ENCODE data around the gene USP7.
"Not testable (repeated sequence)": the region's sequence is repeated elsewhere in the genome, so short reads cannot be mapped to it uniquely, and the experiment has no call there.

Gene USP7

DNA sequence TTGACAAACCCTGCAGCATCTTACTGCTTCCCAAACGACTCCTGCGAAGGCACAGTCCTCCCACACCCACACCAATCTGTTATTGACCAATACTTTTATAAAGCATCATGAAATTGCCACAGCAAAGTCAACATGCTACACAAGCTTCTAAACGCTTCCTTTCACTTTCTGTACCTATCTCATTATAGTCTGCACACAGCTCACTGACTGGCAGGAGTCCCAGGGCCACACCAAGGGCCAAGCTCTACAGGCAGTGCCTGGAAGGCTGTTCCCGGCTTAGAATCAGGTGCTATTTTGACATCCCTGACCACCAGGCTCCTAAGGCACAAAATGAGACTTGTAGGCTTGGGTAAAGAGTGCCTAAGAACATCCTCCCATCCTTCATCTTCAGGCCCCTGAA is 39.5 kb downstream of the USP7 start:
- no peak overlapping the region for H3K4me3 ChIP-seq (ENCODE audit: low read depth, low read length)
- TF ChIP-seq, protein P1, sequence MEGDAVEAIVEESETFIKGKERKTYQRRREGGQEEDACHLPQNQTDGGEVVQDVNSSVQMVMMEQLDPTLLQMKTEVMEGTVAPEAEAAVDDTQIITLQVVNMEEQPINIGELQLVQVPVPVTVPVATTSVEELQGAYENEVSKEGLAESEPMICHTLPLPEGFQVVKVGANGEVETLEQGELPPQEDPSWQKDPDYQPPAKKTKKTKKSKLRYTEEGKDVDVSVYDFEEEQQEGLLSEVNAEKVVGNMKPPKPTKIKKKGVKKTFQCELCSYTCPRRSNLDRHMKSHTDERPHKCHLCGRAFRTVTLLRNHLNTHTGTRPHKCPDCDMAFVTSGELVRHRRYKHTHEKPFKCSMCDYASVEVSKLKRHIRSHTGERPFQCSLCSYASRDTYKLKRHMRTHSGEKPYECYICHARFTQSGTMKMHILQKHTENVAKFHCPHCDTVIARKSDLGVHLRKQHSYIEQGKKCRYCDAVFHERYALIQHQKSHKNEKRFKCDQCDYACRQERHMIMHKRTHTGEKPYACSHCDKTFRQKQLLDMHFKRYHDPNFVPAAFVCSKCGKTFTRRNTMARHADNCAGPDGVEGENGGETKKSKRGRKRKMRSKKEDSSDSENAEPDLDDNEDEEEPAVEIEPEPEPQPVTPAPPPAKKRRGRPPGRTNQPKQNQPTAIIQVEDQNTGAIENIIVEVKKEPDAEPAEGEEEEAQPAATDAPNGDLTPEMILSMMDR (conservative IDR thresholded peaks at IDR 0.05; ENCODE audit: low read depth, low read length) = no peak
- DNase-seq (ENCODE audit: low read depth) = peak; percentile 34

DNA sequence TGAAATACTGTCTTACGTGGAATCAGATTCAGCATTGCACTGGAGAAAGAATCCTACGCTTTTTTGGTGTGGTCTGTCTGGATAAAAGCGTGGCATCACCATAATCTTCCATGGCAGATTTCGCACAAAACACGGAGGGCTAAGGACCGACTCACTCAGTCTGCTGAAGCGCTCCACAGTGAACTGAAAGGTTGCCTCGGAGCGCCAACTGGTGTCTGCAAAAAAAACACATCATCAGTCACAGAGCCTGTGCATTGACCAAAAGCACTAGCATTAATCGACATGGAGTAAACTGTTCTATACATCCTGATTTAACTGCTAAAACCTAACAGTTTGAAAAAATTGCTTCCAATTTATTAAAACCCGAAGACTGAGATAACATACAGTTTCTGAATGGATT is 40.5 kb downstream of the USP7 start:
- no peak for DNase-seq (ENCODE audit: low read depth)
- no peak overlapping the region for H3K4me3 ChIP-seq (ENCODE audit: low read depth, low read length)
- TF ChIP-seq, protein P1 (conservative IDR thresholded peaks at IDR 0.05; ENCODE audit: low read depth, low read length) = no peak

DNA sequence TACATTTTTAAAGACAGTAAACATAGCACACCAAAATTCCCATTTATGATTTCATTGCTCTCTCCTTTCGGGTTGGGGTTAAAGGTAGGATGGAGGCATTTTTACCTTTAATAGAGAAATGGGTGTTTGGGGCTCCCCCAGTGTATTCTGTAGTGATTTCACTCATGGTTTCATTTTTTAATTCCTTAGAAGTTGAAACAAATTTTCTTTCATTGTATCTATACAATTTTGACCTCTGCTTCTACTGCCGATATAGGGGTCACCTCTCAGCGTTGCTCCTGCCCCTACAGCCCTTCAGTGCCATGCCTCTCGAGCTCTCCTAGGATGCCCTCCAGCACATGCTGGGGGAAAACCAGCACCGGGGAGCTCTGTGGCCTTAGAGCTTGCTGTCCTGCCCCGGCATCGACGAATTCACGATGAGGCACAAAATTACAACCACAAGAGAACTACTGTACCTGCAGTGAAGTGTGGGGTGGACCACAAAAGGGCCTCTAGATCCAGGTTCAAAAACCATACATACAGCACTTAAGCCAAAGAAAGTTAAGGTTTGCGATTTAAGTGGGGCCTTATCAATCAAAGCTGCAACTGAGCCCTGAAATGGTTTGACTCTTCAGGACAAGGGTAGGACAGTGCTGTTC is 42.2 kb downstream of the USP7 start:
- DNase-seq (ENCODE audit: low read depth) = no peak
- no peak overlapping the region for H3K4me3 ChIP-seq (ENCODE audit: low read depth, low read length)
- TF ChIP-seq, protein P1 (conservative IDR thresholded peaks at IDR 0.05; ENCODE audit: low read depth, low read length) = no peak

DNA sequence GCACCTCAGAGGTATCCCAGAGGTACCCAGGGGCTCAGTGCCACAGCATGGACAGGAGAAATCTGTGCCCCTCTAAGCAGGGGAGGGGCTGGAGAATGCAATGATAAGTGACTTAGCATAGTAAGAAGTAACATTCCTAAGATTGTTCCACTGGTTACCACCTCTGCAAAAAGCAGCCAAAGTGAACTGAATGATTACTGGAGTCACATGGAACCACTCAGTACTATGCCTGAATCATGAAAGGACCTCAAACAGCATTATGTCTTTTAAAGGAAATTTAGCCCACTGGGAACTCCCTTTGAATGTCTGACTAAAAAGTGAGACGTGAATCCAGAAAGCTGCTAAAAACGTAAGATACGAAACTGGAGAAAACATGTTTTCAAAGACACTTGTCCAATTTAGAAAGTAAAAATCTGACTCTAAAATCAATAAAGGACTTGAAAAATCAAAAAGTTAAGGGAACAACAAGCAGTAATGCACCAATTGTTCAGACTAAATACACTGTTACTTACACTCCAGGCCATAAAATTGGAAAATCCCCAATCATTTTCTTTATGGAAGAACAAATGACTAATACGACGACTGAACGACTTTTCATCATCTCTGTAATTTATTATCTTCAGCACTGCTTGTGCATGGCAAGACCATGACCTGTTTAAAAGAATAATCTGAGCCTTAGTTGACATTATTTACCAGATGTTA is 42.9 kb downstream of the USP7 start:
- H3K4me3 ChIP-seq (ENCODE audit: low read depth, low read length) = no peak overlapping the region
- TF ChIP-seq, protein P1 (conservative IDR thresholded peaks at IDR 0.05; ENCODE audit: low read depth, low read length) = no peak
- DNase-seq (ENCODE audit: low read depth) = peak; percentile 46

DNA sequence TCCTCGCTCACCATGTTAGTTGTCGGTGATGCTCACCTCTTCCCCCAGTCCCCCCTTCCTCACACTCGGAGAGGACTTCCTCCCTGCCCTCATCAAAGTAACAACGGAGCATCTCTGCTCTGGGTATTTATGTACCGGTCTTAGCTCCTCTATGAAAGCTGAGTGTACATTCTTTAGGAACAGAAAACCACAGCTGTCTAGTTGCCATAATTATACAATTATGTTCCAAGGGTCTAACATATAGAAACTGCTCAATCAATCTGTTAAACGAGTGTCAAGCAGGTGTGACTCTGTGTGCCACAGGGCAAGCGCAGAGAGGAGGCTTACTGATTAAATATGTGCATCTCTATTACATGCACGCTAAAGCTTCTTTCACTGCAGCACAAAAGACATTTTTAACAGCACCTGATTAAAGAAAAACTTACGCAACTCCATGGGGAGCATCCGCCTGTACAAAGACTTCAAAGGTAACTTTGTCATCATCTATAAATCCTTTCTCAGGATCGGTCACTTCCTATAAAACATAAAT is 43.7 kb downstream of the USP7 start:
- no peak overlapping the region for H3K4me3 ChIP-seq (ENCODE audit: low read depth, low read length)
- no peak for DNase-seq (ENCODE audit: low read depth)
- TF ChIP-seq, protein P1 (conservative IDR thresholded peaks at IDR 0.05; ENCODE audit: low read depth, low read length) = no peak

DNA sequence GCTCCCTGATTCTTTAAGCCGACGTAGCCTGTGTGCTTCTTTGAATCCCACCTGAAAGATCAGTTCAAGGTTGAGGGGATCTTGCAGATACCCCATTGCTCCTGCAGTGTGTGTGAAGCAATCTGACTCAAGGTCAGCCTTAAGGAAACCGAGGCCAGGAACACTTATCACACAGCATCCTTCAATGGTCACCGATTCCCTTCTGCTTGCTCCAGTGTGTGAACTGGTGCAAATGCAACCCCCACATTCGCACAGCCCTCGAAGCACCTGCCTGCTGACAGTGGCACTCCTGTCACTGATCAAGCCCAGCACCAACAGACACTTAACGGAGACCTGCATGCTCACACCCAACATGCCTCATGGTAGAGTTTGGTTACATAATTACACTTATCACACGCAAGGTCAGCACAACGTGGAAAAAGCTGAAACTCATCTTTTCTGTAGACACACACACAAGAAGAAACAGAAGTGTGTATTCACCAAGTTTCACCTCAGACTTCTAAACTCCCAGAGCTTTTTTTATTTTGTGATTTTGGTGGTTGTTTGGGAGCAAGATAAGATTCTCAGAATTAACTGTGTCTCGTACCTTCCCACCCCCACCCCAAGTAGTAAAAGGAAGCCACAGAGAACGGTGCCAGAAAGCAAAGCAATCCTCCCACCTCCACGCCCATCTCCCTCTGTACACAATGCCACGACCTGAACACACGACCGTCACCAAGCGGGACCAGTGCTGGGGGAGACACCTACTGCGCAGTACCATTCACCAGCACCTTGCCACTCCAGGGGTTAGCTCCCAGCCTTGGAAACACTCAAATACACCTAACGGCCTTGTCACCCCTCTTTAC is 44.4 kb downstream of the USP7 start:
- DNase-seq (ENCODE audit: low read depth) = no peak
- H3K4me3 ChIP-seq (ENCODE audit: low read depth, low read length) = no peak overlapping the region
- TF ChIP-seq, protein P1 (conservative IDR thresholded peaks at IDR 0.05; ENCODE audit: low read depth, low read length) = no peak

DNA sequence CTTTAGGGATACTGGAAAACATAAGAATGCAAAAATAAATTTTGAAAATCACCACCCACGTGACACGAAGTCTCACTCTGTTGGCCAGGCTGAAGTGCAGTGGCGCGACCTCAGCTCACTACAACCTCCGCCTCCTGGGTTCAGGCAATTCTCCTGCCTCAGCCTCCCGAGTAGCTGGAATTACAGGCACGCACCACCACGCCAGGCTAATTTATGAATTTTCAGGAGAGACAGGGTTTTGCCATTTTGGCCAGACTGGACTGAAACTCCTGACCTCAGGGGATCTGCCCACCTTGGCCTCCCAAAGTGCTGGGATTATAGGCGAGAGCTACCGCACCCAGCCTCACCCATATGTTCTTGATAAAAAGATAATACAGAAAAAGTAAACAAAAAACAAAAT is 46.4 kb downstream of the USP7 start:
- H3K4me3 ChIP-seq (ENCODE audit: low read depth, low read length); DNase-seq (ENCODE audit: low read depth): not testable (repeated sequence)

Data from choroid plexus epithelial cell (primary cell).